GM12878 (cell line): Measurements from ENCODE around the gene CEP295NL. TPM values are rescaled to one million over a fixed set of nuclear protein-coding genes. Genes with fewer than 3 reads are reported as not detected.

Source experiments
- ATAC-seq: fragments of 200-7000 bp; cut with Tn5 transposase; 3 replicates; pipeline ENCODE4 v1.9.1; 2020; ENCODE audit warnings: mild to moderate bottlenecking, moderate library complexity
- BruUV-seq: library from RNA; stranded (reverse); fragments of 400-500 nt; replicated peaks from 2 replicates; lab custom pipeline; 2021; lab: Mats Ljungman, UMichigan
- CTCF ChIA-PET: fragments of 300-600 bp; sonication (Branson Sonifier 250); formaldehyde crosslinking; extraction: SDS; loops from one replicate; lab custom pipeline; 2021; ENCODE audit warnings: inconsistent platforms; lab: Yijun Ruan, JAX
- POLR2A ChIA-PET: fragments of 350-600 bp; formaldehyde crosslinking; extraction: SDS; loops from one replicate; lab custom pipeline; 2021; ENCODE audit warnings: inconsistent platforms; lab: Charles Lee
- RAD21 ChIA-PET: fragments of 300-600 bp; sonication (Branson Sonifier 250); formaldehyde crosslinking; loops from one replicate; lab custom pipeline; 2023; ENCODE audit warnings: antibody characterized with exemption; ENCODE audit not compliant: unreplicated experiment; lab: Charles Lee
- SMC1A ChIA-PET: fragments of 300-600 bp; sonication (Branson Sonifier 250); formaldehyde crosslinking; loops from one replicate; lab custom pipeline; 2023; ENCODE audit not compliant: unreplicated experiment, uncharacterized antibody; lab: Charles Lee
- DNase-seq: peaks from one replicate; pipeline ENCODE4 v3.0.0-alpha.2; 2011; ENCODE audit warnings: low read depth, low spot score
- FAIRE-seq: peaks from 3 replicates; lab custom pipeline; 2011; peaks lifted over from hg19 to GRCh38; lab: Jason Lieb, UNC
- H2AFZ ChIP-seq: 2 replicates; pipeline ENCODE4 v1.6.0; 2011; ENCODE audit warnings: low read depth, low read length, control low read depth; ENCODE audit not compliant: control insufficient read depth
- H3K27ac ChIP-seq: 2 replicates; pipeline ENCODE4 v1.5.1; 2011; ENCODE audit warnings: control low read depth; ENCODE audit not compliant: control insufficient read depth, insufficient read depth
- H3K27me3 ChIP-seq, 2 experiments: replicated peaks in 1 of 2; 2 replicates each; pipeline versions ENCODE4 v1.6.0 to v1.6.1; 2011; ENCODE audit warnings: low read length in 1 of 2; ENCODE audit not compliant: control insufficient read depth in 2 of 2, insufficient read depth in 2 of 2
- H3K36me3 ChIP-seq, 2 experiments: 2 replicates each; pipeline ENCODE4 v1.5.1; 2011; ENCODE audit warnings: low read length in 1 of 2; ENCODE audit not compliant: control insufficient read depth in 2 of 2, insufficient read depth in 2 of 2
- H3K4me1 ChIP-seq: 2 replicates; pipeline ENCODE4 v1.6.1; 2011; ENCODE audit warnings: mild to moderate bottlenecking, low read length, moderate library complexity, mixed read lengths; ENCODE audit not compliant: control insufficient read depth, insufficient read depth
- H3K4me2 ChIP-seq: 2 replicates; pipeline ENCODE4 v1.6.0; 2011; ENCODE audit warnings: control low read depth; ENCODE audit not compliant: control insufficient read depth, insufficient read depth
- H3K4me3 ChIP-seq: fragments of 200-600 bp; sonication (generic); 2 replicates; pipeline ENCODE4 v1.5.1; 2016
- H3K79me2 ChIP-seq: 2 replicates; pipeline ENCODE4 v1.6.0; 2011; ENCODE audit warnings: low read length; ENCODE audit not compliant: control insufficient read depth, insufficient read depth
- H3K9ac ChIP-seq: 2 replicates; pipeline ENCODE4 v1.8.0; 2011; ENCODE audit warnings: low read length, control low read depth, mixed read lengths; ENCODE audit not compliant: control insufficient read depth, insufficient read depth
- H3K9me3 ChIP-seq: replicated peaks from 3 replicates; pipeline ENCODE4 v1.5.1; 2011; ENCODE audit warnings: mild to moderate bottlenecking, low read length; ENCODE audit not compliant: control insufficient read depth, insufficient read depth
- H4K20me1 ChIP-seq: 2 replicates; pipeline ENCODE4 v1.6.0; 2011; ENCODE audit not compliant: control insufficient read depth, insufficient read depth
- BCLAF1 ChIP-seq: fragments of 450-650 bp; IDR thresholded peaks from 2 replicates; pipeline ENCODE4 v1.6.1; 2017; ENCODE audit warnings: antibody characterized with exemption, mild to moderate bottlenecking, moderate library complexity
- DPF2 ChIP-seq: fragments of 450-650 bp; IDR thresholded peaks from 2 replicates; pipeline ENCODE4 v1.6.1; 2017; ENCODE audit warnings: mild to moderate bottlenecking
- IKZF1 ChIP-seq: fragments of 450-650 bp; conservative IDR thresholded peaks from 2 replicates; pipeline ENCODE4 v1.6.1; 2017; ENCODE audit warnings: antibody characterized with exemption, mild to moderate bottlenecking
- JUNB ChIP-seq: IDR thresholded peaks from 2 replicates; pipeline ENCODE4 v1.6.1; 2016; ENCODE audit warnings: antibody characterized with exemption, mild to moderate bottlenecking
- NBN ChIP-seq: fragments of 450-650 bp; IDR thresholded peaks from 2 replicates; pipeline ENCODE4 v1.6.1; 2016
- NR2C1 ChIP-seq: fragments of 450-650 bp; IDR thresholded peaks from 2 replicates; pipeline ENCODE4 v1.6.1; 2017; ENCODE audit warnings: antibody characterized with exemption, mild to moderate bottlenecking, moderate library complexity
- POU2F2 ChIP-seq: IDR thresholded peaks from 3 replicates; pipeline ENCODE4 v1.6.1; 2011; ENCODE audit warnings: low read depth, mild to moderate bottlenecking, low read length, borderline replicate concordance
- RB1 ChIP-seq: fragments of 450-650 bp; formaldehyde crosslinking; IDR thresholded peaks from 2 replicates; pipeline ENCODE4 v1.6.1; 2017; ENCODE audit warnings: mild to moderate bottlenecking, borderline replicate concordance
- SP1 ChIP-seq: IDR thresholded peaks from one replicate; pipeline ENCODE4 v1.6.1; 2011; ENCODE audit warnings: low read depth, low read length
- ZNF207 ChIP-seq: fragments of 450-650 bp; IDR thresholded peaks from 2 replicates; pipeline ENCODE4 v1.6.1; 2014; ENCODE audit warnings: antibody characterized with exemption, mild to moderate bottlenecking, borderline replicate concordance
- ZNF24 ChIP-seq: fragments of 450-650 bp; IDR thresholded peaks from 2 replicates; pipeline ENCODE4 v1.6.1; 2017; ENCODE audit warnings: antibody characterized with exemption, mild to moderate bottlenecking
- ZZZ3 ChIP-seq: IDR thresholded peaks from 2 replicates; pipeline ENCODE4 v1.6.1; 2011; ENCODE audit warnings: low read depth; ENCODE audit not compliant: control insufficient read depth, insufficient read length
- WGBS: methylation state at CpG from one replicate; pipeline ENCODE4 v1.1.6; 2016; ENCODE audit warnings: low lambda C conversion rate; ENCODE audit not compliant: insufficient replicate concordance, insufficient coverage; ENCODE audit errors: missing lambda C conversion rate; 5-methylcytosine and 5-hydroxymethylcytosine counted together
- in situ Hi-C: fragments of 300-500 bp; cut with MboI; formaldehyde crosslinking; loops from 9 replicates; pipeline ENCODE4 v1.14.3; 2018; ENCODE audit warnings: mixed read lengths
- intact Hi-C: fragments of 100-400 bp; cut with micrococcal nuclease; formaldehyde crosslinking; loops from one replicate; pipeline ENCODE4 v1.14.2; 2022; ENCODE audit not compliant: unreplicated experiment
- polyA plus RNA-seq, 11 experiments: library from polyadenylated mRNA; depleted of rRNA in 4 of 11; unstranded in 6 of 11; stranded (reverse) in 5 of 11; fragments of >200 nt; fragmentation: Nextera tagmentation in 4 of 11; fragmentation: Illumina TruSeq in 1 of 11; extraction: Ambion mirVana in 4 of 11; extraction: Trizol in 1 of 11; gene quantifications; 1 replicate in 1 of 11; 2 replicates in 10 of 11; pipeline versions ENCODE4 v1.2.1 to v1.2.3, GENCODE V29; 2011 to 2016; ENCODE audit warnings: inconsistent platforms in 2 of 11, missing spikeins in 2 of 11, low read depth in 1 of 11
- total RNA-seq, 4 experiments: library from RNA; depleted of rRNA in 3 of 4; stranded (reverse); fragments of >200 nt in 3 of 4; fragmentation: Illumina TruSeq in 1 of 4; extraction: Trizol in 1 of 4; gene quantifications; 2 replicates each; pipeline versions ENCODE4 v1.2.1 to v1.2.3, GENCODE V29; 2013 to 2021
- TF ChIP-seq, protein P1 (sequence below): fragments of 450-650 bp; IDR thresholded peaks from 2 replicates; pipeline ENCODE4 v1.6.1; 2017; ENCODE audit warnings: mild to moderate bottlenecking, moderate library complexity

The CEP295NL gene
- total and polyA plus RNA-seq, 10 of the 15 experiments (the other 5 are each of a cell fraction or from before 2014, with no cell fraction given), result not detected

- no TSS peak for BruUV-seq
- intact Hi-C loops, result no loop called here
- no peaks in the 10 kb centered on the region for H4K20me1 ChIP-seq
- H3K9me3 ChIP-seq, result peaks cover 10% of the 10 kb centered on the region; the same call in 2 of the 3 replicates
- H2AFZ ChIP-seq, result no peak overlapping the region
- no peaks in the 10 kb centered on the region for H3K79me2 ChIP-seq
- 25% methylated on average over 10 of the region's 10 CpGs for WGBS
- CTCF ChIA-PET, result no interaction called here
- no peak for DNase-seq
- H3K36me3 ChIP-seq, result no peaks in the 10 kb centered on the region
- no peak overlapping the region for H3K27ac ChIP-seq
- SMC1A ChIA-PET, result no interaction called here
- H3K27me3 ChIP-seq, result no peaks in the 10 kb centered on the region; a peak in 2 of 4 replicates
- no peak for FAIRE-seq
- POLR2A ChIA-PET, result no interaction called here
- no peak overlapping the region for H3K4me3 ChIP-seq
- RAD21 ChIA-PET, result no interaction called here
- H3K4me2 ChIP-seq, result no peak overlapping the region
- no peak for ATAC-seq
- TF ChIP-seq, protein P1, sequence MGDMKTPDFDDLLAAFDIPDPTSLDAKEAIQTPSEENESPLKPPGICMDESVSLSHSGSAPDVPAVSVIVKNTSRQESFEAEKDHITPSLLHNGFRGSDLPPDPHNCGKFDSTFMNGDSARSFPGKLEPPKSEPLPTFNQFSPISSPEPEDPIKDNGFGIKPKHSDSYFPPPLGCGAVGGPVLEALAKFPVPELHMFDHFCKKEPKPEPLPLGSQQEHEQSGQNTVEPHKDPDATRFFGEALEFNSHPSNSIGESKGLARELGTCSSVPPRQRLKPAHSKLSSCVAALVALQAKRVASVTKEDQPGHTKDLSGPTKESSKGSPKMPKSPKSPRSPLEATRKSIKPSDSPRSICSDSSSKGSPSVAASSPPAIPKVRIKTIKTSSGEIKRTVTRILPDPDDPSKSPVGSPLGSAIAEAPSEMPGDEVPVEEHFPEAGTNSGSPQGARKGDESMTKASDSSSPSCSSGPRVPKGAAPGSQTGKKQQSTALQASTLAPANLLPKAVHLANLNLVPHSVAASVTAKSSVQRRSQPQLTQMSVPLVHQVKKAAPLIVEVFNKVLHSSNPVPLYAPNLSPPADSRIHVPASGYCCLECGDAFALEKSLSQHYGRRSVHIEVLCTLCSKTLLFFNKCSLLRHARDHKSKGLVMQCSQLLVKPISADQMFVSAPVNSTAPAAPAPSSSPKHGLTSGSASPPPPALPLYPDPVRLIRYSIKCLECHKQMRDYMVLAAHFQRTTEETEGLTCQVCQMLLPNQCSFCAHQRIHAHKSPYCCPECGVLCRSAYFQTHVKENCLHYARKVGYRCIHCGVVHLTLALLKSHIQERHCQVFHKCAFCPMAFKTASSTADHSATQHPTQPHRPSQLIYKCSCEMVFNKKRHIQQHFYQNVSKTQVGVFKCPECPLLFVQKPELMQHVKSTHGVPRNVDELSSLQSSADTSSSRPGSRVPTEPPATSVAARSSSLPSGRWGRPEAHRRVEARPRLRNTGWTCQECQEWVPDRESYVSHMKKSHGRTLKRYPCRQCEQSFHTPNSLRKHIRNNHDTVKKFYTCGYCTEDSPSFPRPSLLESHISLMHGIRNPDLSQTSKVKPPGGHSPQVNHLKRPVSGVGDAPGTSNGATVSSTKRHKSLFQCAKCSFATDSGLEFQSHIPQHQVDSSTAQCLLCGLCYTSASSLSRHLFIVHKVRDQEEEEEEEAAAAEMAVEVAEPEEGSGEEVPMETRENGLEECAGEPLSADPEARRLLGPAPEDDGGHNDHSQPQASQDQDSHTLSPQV, result no peak
- TF ChIP-seq SP1 (no peak), NBN (no peak), ZNF207 (no peak), JUNB (no peak), ZNF24 (no peak), NR2C1 (no peak), IKZF1 (no peak), POU2F2 (no peak), DPF2 (no peak), BCLAF1 (no peak), RB1 (no peak), ZZZ3 (no peak)
- TF ChIP-seq, all 136 proteins: peak for 0
- Histone ChIP-seq H3K4me1 (no peaks in the 10 kb centered on the region), H3K9ac (no peak overlapping the region)
- in situ Hi-C loops, result no loop called here
These were observed 49.7 kb upstream of the CEP295NL start for GRCh38 chr17:78952706-78953105.
